Measurements from ENCODE around the gene DRC1.

DNA sequence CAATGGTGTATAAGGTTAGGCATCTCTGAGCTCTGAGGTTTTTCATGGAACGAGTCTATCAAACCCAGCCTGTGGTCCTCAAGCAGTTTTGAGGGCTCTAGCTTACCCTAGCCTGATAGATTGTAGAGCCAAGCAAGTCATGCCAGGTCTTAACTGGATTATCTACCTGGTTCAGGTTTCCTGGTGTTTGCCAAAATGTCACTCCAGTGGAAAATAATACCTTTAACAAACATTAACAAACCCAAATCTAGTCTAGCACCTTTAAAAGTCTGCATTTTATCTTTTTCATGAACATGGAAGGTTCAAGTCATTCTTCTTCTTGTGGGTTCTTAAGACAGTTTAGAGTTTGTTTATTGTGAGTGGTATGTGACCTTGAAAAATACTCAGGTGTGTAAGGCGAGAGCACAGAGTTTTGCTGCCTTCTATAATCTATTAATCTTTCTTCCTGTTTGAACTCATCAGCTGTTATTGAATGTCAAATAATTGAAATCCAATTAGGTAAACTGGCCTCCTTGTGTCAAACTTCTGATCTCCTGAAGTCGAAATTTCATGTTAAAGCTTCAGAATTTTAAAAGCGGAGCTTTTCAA lies 41.7 kb upstream of the DRC1 start:
- TF ChIP-seq MEF2A (IDR thresholded peaks at IDR 0.05; ENCODE audit: borderline replicate concordance, low read depth) (no peak), GATA2 (CRISPR knock-in tag; IDR thresholded peaks at IDR 0.05) (no peak), CTCF (IDR thresholded peaks at IDR 0.05) (no peak), EZH2phosphoT487 (IDR thresholded peaks at IDR 0.05; ENCODE audit: borderline replicate concordance, low read depth) (no peak), YY1 (IDR thresholded peaks at IDR 0.05; ENCODE audit: low read depth) (no peak), REST (IDR thresholded peaks at IDR 0.05; ENCODE audit: low read depth, low read length) (no peak)

Measured in SK-N-SH (cell line).